LHCN-M2 (cell line): ENCODE results near the gene ATG7. TPM values are rescaled to one million over a fixed set of nuclear protein-coding genes. Genes with fewer than 3 reads are reported as not detected.
"Not testable (repeated sequence)": the region's sequence is repeated elsewhere in the genome, so short reads cannot be mapped to it uniquely, and the experiment has no call there.

ENCODE experiments used
- DNase-seq: peaks from one replicate; pipeline ENCODE4 v3.0.0-alpha.2; 2012; ENCODE audit warnings: low read depth
- total RNA-seq: library from RNA; depleted of rRNA; stranded (reverse); fragments of >200 nt; gene quantifications from 2 replicates; pipeline ENCODE4 v1.2.3, GENCODE V29; 2014

The ATG7 gene
- total RNA-seq, 1 experiment from 2014 or later, result 48.1 TPM

DNA sequence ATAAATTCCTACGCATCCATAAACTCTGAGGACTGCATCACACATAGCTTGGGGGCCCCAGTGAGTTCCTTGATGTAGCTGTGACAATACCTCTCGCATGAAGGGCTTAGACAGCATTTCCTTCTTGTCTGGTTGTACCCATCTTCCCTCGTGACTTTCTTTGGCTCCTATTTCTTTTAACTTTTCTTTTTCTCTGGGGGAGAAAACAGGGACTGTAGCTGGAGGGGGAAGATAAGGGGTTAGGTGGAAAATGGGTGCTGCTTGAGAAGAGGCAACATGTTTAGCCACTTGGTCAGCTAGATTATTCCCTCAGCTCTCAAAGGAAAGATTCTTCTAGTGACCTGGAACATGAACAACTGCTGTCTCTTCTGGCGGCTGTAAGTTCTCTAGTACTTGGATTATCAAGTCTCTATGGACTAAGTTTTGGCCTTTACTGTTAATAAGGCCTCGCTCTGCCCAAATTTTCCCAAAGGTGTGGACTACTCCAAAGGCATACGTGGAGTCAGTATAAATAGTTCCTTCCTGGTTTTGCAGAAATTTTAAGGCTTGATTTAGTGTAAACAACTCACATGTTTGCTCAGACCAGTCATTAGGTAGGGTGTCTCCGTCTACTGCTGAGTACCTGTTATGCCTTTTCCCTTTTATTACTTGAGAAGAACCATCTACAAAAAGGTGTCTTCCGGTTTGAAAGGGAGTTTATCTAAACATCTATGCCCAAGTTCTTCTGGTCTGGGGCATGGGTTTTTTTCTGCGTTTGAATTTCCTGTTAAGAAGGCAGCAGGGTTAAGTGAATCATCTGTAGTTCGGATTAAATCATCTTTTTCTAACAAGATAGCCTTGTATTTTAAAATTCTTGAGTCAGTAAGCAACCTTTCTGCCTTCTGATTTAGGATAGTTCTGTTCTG lies 21.0 kb upstream of the ATG7 start:
- no peak for DNase-seq

- no peak for DNase-seq
Observed at GRCh38 chr3:11251807-11252176, 20.4 kb upstream of the ATG7 start.

- no peak for DNase-seq
Observed at GRCh38 chr3:11254876-11255275, 17.3 kb upstream of the ATG7 start.

- not testable (repeated sequence) for DNase-seq
Observed at GRCh38 chr3:11255537-11255936, 16.7 kb upstream of the ATG7 start.

DNA sequence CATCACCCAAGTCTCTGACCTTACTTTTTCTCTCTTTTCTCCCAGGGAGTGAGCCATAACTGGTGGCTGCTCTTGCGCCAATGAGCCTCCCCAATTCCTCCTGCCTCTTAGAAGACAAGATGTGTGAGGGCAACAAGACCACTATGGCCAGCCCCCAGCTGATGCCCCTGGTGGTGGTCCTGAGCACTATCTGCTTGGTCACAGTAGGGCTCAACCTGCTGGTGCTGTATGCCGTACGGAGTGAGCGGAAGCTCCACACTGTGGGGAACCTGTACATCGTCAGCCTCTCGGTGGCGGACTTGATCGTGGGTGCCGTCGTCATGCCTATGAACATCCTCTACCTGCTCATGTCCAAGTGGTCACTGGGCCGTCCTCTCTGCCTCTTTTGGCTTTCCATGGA lies 13.2 kb upstream of the ATG7 start:
- no peak for DNase-seq

DNA sequence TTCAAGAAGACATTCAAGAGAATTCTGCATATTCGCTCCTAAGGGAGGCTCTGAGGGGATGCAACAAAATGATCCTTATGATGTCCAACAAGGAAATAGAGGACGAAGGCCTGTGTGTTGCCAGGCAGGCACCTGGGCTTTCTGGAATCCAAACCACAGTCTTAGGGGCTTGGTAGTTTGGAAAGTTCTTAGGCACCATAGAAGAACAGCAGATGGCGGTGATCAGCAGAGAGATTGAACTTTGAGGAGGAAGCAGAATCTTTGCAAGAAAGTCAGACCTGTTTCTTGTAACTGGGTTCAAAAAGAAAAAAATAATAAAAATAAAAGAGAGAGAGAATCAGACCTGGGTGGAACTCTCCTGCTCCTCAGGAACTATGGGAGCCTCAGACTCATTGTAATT lies 11.7 kb upstream of the ATG7 start:
- DNase-seq, result no peak

DNA sequence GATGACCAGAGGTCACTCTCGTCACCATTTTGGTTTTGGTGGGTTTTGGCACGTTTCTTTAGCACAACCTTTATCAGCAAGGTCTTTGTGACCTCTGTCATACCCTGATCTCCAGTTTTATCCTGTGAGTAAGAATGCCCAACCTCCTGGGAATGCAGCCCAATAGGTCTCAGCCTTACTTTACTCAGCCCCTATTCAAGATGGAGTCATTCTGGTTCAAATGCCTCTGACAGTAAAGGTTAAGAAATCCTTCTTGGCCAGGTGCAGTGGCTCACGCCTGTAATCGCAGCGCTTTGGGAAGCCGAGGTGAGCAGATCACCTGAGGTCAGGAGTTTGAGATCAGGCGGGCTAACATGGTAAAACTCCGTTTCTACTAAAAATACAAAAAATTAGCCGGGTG lies 3.2 kb upstream of the ATG7 start:
- no peak for DNase-seq

GRCh38 chr3:11272906-11273574 lies 843 bp downstream of the ATG7 start:
- DNase-seq, result peak; percentile 18

GRCh38 chr3:11273891-11274291 lies 1.7 kb downstream of the ATG7 start:
- no peak for DNase-seq

- DNase-seq, result no peak
Observed at GRCh38 chr3:11274566-11275142, 2.5 kb downstream of the ATG7 start.

GRCh38 chr3:11275926-11276325 lies 3.7 kb downstream of the ATG7 start:
- no peak for DNase-seq

DNA sequence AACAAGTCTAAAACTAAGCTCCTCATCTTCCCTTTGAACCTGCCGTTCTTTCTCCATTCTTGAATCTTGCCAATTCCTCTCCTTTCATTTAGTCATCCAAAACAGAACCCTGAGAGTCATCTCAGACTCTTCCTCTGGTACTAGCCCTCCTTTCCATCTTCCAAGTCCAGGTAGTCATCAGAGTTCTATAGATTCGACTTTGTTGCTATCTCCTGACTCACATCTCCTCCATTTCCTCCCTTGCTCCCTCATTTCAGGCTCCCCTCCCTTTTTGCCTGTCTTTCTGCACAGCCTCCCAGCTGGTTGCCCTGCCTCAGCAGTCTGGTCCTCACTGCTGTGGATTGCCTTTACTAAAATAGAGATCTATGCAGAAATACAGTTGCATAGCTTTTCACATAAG lies 4.7 kb downstream of the ATG7 start:
- no peak for DNase-seq

GRCh38 chr3:11282250-11283138 lies 10.3 kb downstream of the ATG7 start:
- DNase-seq, result no peak

DNA sequence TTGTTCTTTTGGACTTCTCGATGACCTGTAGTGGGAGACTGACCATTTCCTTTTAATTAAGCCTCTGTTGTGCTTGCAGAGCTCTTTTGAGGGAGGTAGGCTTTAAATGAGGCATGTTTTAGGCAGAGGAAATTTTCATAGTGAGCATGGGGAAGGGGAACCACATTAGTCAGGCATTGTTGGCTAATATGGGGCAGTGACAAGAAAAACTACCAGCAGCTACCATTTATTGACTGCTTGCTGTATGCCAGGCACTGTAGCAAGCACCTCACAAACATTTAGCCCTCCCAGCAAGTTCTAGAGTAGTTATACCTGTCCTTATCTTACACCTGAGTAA lies 10.9 kb downstream of the ATG7 start:
- no peak for DNase-seq

- no peak for DNase-seq
Observed at GRCh38 chr3:11284011-11284410, 11.8 kb downstream of the ATG7 start.

- DNase-seq, result no peak
Observed at GRCh38 chr3:11285471-11285870, 13.3 kb downstream of the ATG7 start.

DNA sequence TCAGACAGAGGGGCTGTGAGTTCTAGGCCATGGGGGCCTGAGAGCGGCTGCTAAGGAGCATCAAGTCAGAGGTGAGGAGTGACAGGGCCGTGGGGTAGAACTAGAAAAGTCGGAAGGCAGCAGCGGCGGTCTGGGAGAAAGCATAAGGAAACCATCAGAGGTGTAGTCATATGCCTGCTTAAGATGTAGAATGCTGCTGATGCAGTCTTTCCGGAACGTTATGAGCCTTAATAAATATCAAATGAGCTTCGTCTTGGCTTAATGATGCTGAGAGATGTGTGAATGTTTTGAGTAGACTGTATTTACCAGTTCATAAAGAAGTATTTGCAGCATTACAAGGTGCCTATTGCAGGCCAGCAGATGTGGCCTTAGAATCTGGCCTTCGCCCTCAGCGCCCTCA lies 15.2 kb downstream of the ATG7 start:
- no peak for DNase-seq

- DNase-seq, result peak; percentile 23
Observed at GRCh38 chr3:11288021-11288491, 15.9 kb downstream of the ATG7 start.

- DNase-seq, result peak; percentile 84
Observed at GRCh38 chr3:11288786-11289637, 16.8 kb downstream of the ATG7 start.

GRCh38 chr3:11289864-11290263 lies 17.7 kb downstream of the ATG7 start:
- DNase-seq, result no peak
